ENCODE results near the gene ARHGEF9. TPM values are rescaled to one million over a fixed set of nuclear protein-coding genes. Genes with fewer than 3 reads are reported as not detected.

Gene ARHGEF9
- total and polyA plus RNA-seq, 2 of the 8 experiments (the other 6 are each of a cell fraction or from before 2014, with no cell fraction given), result 28.7 to 31.8 TPM

DNA sequence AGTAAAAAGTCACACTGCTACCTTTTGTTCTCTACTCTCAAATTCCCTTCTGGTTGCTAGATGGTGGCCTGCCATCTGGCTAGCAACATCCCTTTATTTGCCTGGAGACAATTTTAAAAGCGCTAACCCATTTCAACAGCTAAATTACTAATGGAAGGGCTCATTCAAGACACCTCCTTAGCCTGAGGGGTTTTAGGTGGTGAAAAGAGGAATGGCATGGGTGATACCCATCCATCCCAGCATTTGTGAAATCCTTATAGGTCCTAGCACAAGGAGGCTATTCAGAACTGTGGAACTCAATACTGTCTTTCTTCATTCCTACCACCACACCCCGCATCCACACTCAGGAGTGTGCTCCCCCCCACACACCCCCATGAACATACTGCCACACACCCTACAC lies 33.5 kb downstream of the ARHGEF9 start (continued):
- TF ChIP-seq GTF2F1 (IDR thresholded peaks at IDR 0.05; ENCODE audit: borderline replicate concordance, low read depth, low read length), result no peak
- TF ChIP-seq GABPA (IDR thresholded peaks at IDR 0.05; ENCODE audit: borderline replicate concordance, insufficient read depth, low read length), result no peak
- no peak for TF ChIP-seq RBBP5 (IDR thresholded peaks at IDR 0.05; ENCODE audit: borderline replicate concordance, low read depth, low read length)
- no peak for TF ChIP-seq USF2 (IDR thresholded peaks at IDR 0.05; ENCODE audit: low read length)
- no peak for TF ChIP-seq POLR2AphosphoS5 (IDR thresholded peaks at IDR 0.05; ENCODE audit: low read depth, low read length)
